Medulla oblongata (tissue), 1 donor: ENCODE measurements around the gene FERMT1.
"Not testable (repeated sequence)": the region's sequence is repeated elsewhere in the genome, so short reads cannot be mapped to it uniquely, and the experiment has no call there.

Source experiments
- DNase-seq: peaks from one replicate; pipeline ENCODE4 v3.0.0-alpha.2; 2015; ENCODE audit errors: extremely low spot score

FERMT1 gene

GRCh38 chr20:6115221-6115895 lies 7.5 kb downstream of the FERMT1 start:
- DNase-seq, result no peak

GRCh38 chr20:6114696-6115095 lies 8.1 kb downstream of the FERMT1 start:
- DNase-seq, result no peak

GRCh38 chr20:6113951-6114350 lies 8.9 kb downstream of the FERMT1 start:
- no peak for DNase-seq

GRCh38 chr20:6112965-6113364 lies 9.9 kb downstream of the FERMT1 start:
- not testable (repeated sequence) for DNase-seq

GRCh38 chr20:6108330-6108729 lies 14.5 kb downstream of the FERMT1 start:
- DNase-seq, result no peak

- DNase-seq, result no peak
Measured at GRCh38 chr20:6104493-6105188, 18.2 kb downstream of the FERMT1 start.

- DNase-seq, result no peak
Measured at GRCh38 chr20:6103301-6103700, 19.5 kb downstream of the FERMT1 start.

GRCh38 chr20:6101346-6101745 lies 21.5 kb downstream of the FERMT1 start:
- DNase-seq, result no peak

GRCh38 chr20:6100246-6100645 lies 22.6 kb downstream of the FERMT1 start:
- no peak for DNase-seq

GRCh38 chr20:6099819-6100218 lies 23.0 kb downstream of the FERMT1 start:
- DNase-seq, result no peak

- no peak for DNase-seq
Measured at GRCh38 chr20:6095409-6095808, 27.4 kb downstream of the FERMT1 start.

GRCh38 chr20:6094565-6094964 lies 28.3 kb downstream of the FERMT1 start:
- no peak for DNase-seq

GRCh38 chr20:6094063-6094462 lies 28.8 kb downstream of the FERMT1 start:
- DNase-seq, result no peak

GRCh38 chr20:6091661-6092060 lies 31.2 kb downstream of the FERMT1 start:
- no peak for DNase-seq

GRCh38 chr20:6086868-6087267 lies 36.0 kb downstream of the FERMT1 start:
- DNase-seq, result no peak

GRCh38 chr20:6083926-6084325 lies 38.9 kb downstream of the FERMT1 start:
- DNase-seq, result no peak

- peak; percentile 15 for DNase-seq
Measured at GRCh38 chr20:6081236-6081635, 41.6 kb downstream of the FERMT1 start.

GRCh38 chr20:6079016-6079415 lies 43.8 kb downstream of the FERMT1 start:
- no peak for DNase-seq

GRCh38 chr20:6075428-6076219 lies 47.2 kb downstream of the FERMT1 start:
- DNase-seq, result peak; percentile 42

- no peak for DNase-seq
Measured at GRCh38 chr20:6074784-6075183, 48.0 kb downstream of the FERMT1 start.

GRCh38 chr20:6074145-6074561 lies 48.7 kb downstream of the FERMT1 start:
- no peak for DNase-seq

GRCh38 chr20:6070829-6071695 lies 51.8 kb downstream of the FERMT1 start:
- no peak for DNase-seq
